ENCODE results near the gene VAMP3. TPM values are rescaled to one million over a fixed set of nuclear protein-coding genes. Genes with fewer than 3 reads are reported as not detected.
A peak's percentile ranks its signal among the peaks of the same experiment; 100 is the strongest.

The VAMP3 gene
- total and polyA plus RNA-seq, 2 experiments from 2014 or later, result 173 to 195 TPM

GRCh38 chr1:7795406-7795805 lies 24.3 kb downstream of the VAMP3 start:
- no peaks in the 10 kb centered on the region for H3K9me2 ChIP-seq (ENCODE audit: insufficient read depth)
- H3K79me2 ChIP-seq (ENCODE audit: insufficient read depth), result no peaks in the 10 kb centered on the region
- no peak overlapping the region for H3K4me2 ChIP-seq (ENCODE audit: unreplicated experiment)
- no peaks in the 10 kb centered on the region for H3F3A ChIP-seq (ENCODE audit: insufficient read depth)
- no peaks in the 10 kb centered on the region for H3K9me3 ChIP-seq (ENCODE audit: low read depth)
- no peak overlapping the region for H3K27ac ChIP-seq
- TF ChIP-seq EZH2 (IDR thresholded peaks at IDR 0.05; ENCODE audit: insufficient read depth, poor library complexity, severe bottlenecking), result no peak
- no peak for TF ChIP-seq EZH2phosphoT487 (IDR thresholded peaks at IDR 0.05; ENCODE audit: insufficient read depth, low read depth)
- H3K4me1 ChIP-seq (ENCODE audit: insufficient read depth), result no peaks in the 10 kb centered on the region
- no peaks in the 10 kb centered on the region for H4K20me1 ChIP-seq (ENCODE audit: insufficient read depth)
- H3K4me3 ChIP-seq, result no peak overlapping the region
- WGBS, 2 experiments (ENCODE audit: low coverage in 1 of 2, low lambda C conversion rate in 2 of 2, missing lambda C conversion rate in 2 of 2), result 62 to 69% methylated on average over 12 of the region's 12 CpGs
- DNase-seq, result no peak
- H3K9ac ChIP-seq, result no peak overlapping the region
- no peak overlapping the region for H2AFZ ChIP-seq
- no peaks in the 10 kb centered on the region for H3K27me3 ChIP-seq (replicated peaks; ENCODE audit: insufficient read depth)
- in situ Hi-C loops (cut with MboI), result no loop called here
- no peaks in the 10 kb centered on the region for H3K36me3 ChIP-seq (ENCODE audit: low read depth)

- no peak overlapping the region for H3K27ac ChIP-seq
These were observed 34.4 kb downstream of the VAMP3 start for GRCh38 chr1:7805460-7805859.

GRCh38 chr1:7808253-7808844 lies 37.3 kb downstream of the VAMP3 start:
- in situ Hi-C loops (cut with MboI), result no loop called here
- no peak overlapping the region for H3K27ac ChIP-seq
- 0 out of 2 replicates have a peak, but pooled peaks cover 5% of the 10 kb centered on the region for H3F3A ChIP-seq (ENCODE audit: insufficient read depth)
- H3K9ac ChIP-seq, result no peak overlapping the region
- H3K9me3 ChIP-seq (ENCODE audit: low read depth), result no peaks in the 10 kb centered on the region
- no peaks in the 10 kb centered on the region for H4K20me1 ChIP-seq (ENCODE audit: insufficient read depth)
- H3K4me3 ChIP-seq, result no peak overlapping the region
- H2AFZ ChIP-seq, result no peak overlapping the region
- no peaks in the 10 kb centered on the region for H3K9me2 ChIP-seq (ENCODE audit: insufficient read depth)
- TF ChIP-seq EZH2 (IDR thresholded peaks at IDR 0.05; ENCODE audit: insufficient read depth, poor library complexity, severe bottlenecking), result no peak
- TF ChIP-seq EZH2phosphoT487 (IDR thresholded peaks at IDR 0.05; ENCODE audit: insufficient read depth, low read depth), result no peak
- DNase-seq, result peak; percentile 43
- WGBS, 2 experiments (ENCODE audit: low coverage in 1 of 2, low lambda C conversion rate in 2 of 2, missing lambda C conversion rate in 2 of 2), result 3 to 6% methylated on average over 1 of the region's 1 CpG
- no peak overlapping the region for H3K4me2 ChIP-seq (ENCODE audit: unreplicated experiment)
- 0 out of 2 replicates have a peak, but pooled peaks cover 7% of the 10 kb centered on the region for H3K4me1 ChIP-seq (ENCODE audit: insufficient read depth)
- H3K36me3 ChIP-seq (ENCODE audit: low read depth), result peaks cover 6% of the 10 kb centered on the region; the same call in 1 of the 2 replicates
- no peaks in the 10 kb centered on the region for H3K27me3 ChIP-seq (replicated peaks; ENCODE audit: insufficient read depth)
- H3K79me2 ChIP-seq (ENCODE audit: insufficient read depth), result no peaks in the 10 kb centered on the region

More at GRCh38 chr1:7805460-7805859, 34.4 kb downstream of the VAMP3 start:
- 0 out of 2 replicates have a peak, but pooled peaks cover 5% of the 10 kb centered on the region for H3F3A ChIP-seq (ENCODE audit: insufficient read depth)
- no peak overlapping the region for H3K4me3 ChIP-seq
- in situ Hi-C loops (cut with MboI), result no loop called here
- no peak for DNase-seq
- no peak overlapping the region for H2AFZ ChIP-seq
- H3K79me2 ChIP-seq (ENCODE audit: insufficient read depth), result no peaks in the 10 kb centered on the region
- no peak for TF ChIP-seq EZH2 (IDR thresholded peaks at IDR 0.05; ENCODE audit: insufficient read depth, poor library complexity, severe bottlenecking)
- no peak for TF ChIP-seq EZH2phosphoT487 (IDR thresholded peaks at IDR 0.05; ENCODE audit: insufficient read depth, low read depth)
- 77 to 79% methylated on average over 9 of the region's 9 CpGs for WGBS, 2 experiments (ENCODE audit: low coverage in 1 of 2, low lambda C conversion rate in 2 of 2, missing lambda C conversion rate in 2 of 2)
- H3K9me3 ChIP-seq (ENCODE audit: low read depth), result no peaks in the 10 kb centered on the region
- no peaks in the 10 kb centered on the region for H3K9me2 ChIP-seq (ENCODE audit: insufficient read depth)
- H3K27me3 ChIP-seq (replicated peaks; ENCODE audit: insufficient read depth), result no peaks in the 10 kb centered on the region
- no peak overlapping the region for H3K4me2 ChIP-seq (ENCODE audit: unreplicated experiment)
- no peaks in the 10 kb centered on the region for H4K20me1 ChIP-seq (ENCODE audit: insufficient read depth)
- H3K9ac ChIP-seq, result no peak overlapping the region
- 0 out of 2 replicates have a peak, but pooled peaks cover 3% of the 10 kb centered on the region for H3K36me3 ChIP-seq (ENCODE audit: low read depth)
- H3K4me1 ChIP-seq (ENCODE audit: insufficient read depth), result 0 out of 2 replicates have a peak, but pooled peaks cover 4% of the 10 kb centered on the region

GRCh38 chr1:7809742-7810141 lies 38.6 kb downstream of the VAMP3 start:
- H3K4me2 ChIP-seq (ENCODE audit: unreplicated experiment), result no peak overlapping the region
- no peaks in the 10 kb centered on the region for H3K27me3 ChIP-seq (replicated peaks; ENCODE audit: insufficient read depth)
- no peak overlapping the region for H2AFZ ChIP-seq
- H3K9ac ChIP-seq, result no peak overlapping the region
- H3K4me3 ChIP-seq, result no peak overlapping the region
- no peaks in the 10 kb centered on the region for H3K79me2 ChIP-seq (ENCODE audit: insufficient read depth)
- H3K27ac ChIP-seq, result no peak overlapping the region
- DNase-seq, result no peak
- in situ Hi-C loops (cut with MboI), result no loop called here
- H3K9me2 ChIP-seq (ENCODE audit: insufficient read depth), result no peaks in the 10 kb centered on the region
- H3K36me3 ChIP-seq (ENCODE audit: low read depth), result peaks cover 13% of the 10 kb centered on the region; the same call in 1 of the 2 replicates
- 95% methylated on average over 13 of the region's 13 CpGs for WGBS, 2 experiments (ENCODE audit: low coverage in 1 of 2, low lambda C conversion rate in 2 of 2, missing lambda C conversion rate in 2 of 2)
- H4K20me1 ChIP-seq (ENCODE audit: insufficient read depth), result no peaks in the 10 kb centered on the region
- 0 out of 2 replicates have a peak, but pooled peaks cover 5% of the 10 kb centered on the region for H3F3A ChIP-seq (ENCODE audit: insufficient read depth)
- TF ChIP-seq EZH2phosphoT487 (IDR thresholded peaks at IDR 0.05; ENCODE audit: insufficient read depth, low read depth) (no peak), EZH2 (IDR thresholded peaks at IDR 0.05; ENCODE audit: insufficient read depth, poor library complexity, severe bottlenecking) (no peak)
- 0 out of 2 replicates have a peak, but pooled peaks cover 7% of the 10 kb centered on the region for H3K4me1 ChIP-seq (ENCODE audit: insufficient read depth)
- H3K9me3 ChIP-seq (ENCODE audit: low read depth), result no peaks in the 10 kb centered on the region
